ENCODE measurements around the gene BAZ2A.
"Not testable (repeated sequence)": the region's sequence is repeated elsewhere in the genome, so short reads cannot be mapped to it uniquely, and the experiment has no call there.

BAZ2A gene

GRCh38 chr12:56593909-56594621, 36.1 kb downstream of the BAZ2A start:
- DNase-seq (ENCODE audit: low spot score) = peak; percentile 52

- no peak for DNase-seq (ENCODE audit: low spot score)
These were observed 38.2 kb downstream of the BAZ2A start for GRCh38 chr12:56591961-56592360.

GRCh38 chr12:56591126-56591525, 39.0 kb downstream of the BAZ2A start:
- no peak for DNase-seq (ENCODE audit: low spot score)

GRCh38 chr12:56590237-56590830, 39.8 kb downstream of the BAZ2A start:
- no peak for DNase-seq (ENCODE audit: low spot score)

- DNase-seq (ENCODE audit: low spot score) = no peak
These were observed 40.3 kb downstream of the BAZ2A start for GRCh38 chr12:56589783-56590182.

GRCh38 chr12:56585098-56585497, 45.0 kb downstream of the BAZ2A start:
- DNase-seq (ENCODE audit: low spot score) = no peak

GRCh38 chr12:56581418-56582145, 48.5 kb downstream of the BAZ2A start:
- peak; percentile 31 for DNase-seq (ENCODE audit: low spot score)

GRCh38 chr12:56578983-56579546, 51.1 kb downstream of the BAZ2A start:
- DNase-seq (ENCODE audit: low spot score) = no peak

GRCh38 chr12:56577248-56577647, 52.9 kb downstream of the BAZ2A start:
- not testable (repeated sequence) for DNase-seq (ENCODE audit: low spot score)

- no peak for DNase-seq (ENCODE audit: low spot score)
These were observed 55.9 kb downstream of the BAZ2A start for GRCh38 chr12:56574210-56574609.

GRCh38 chr12:56572288-56572687, 57.8 kb downstream of the BAZ2A start:
- DNase-seq (ENCODE audit: low spot score) = no peak

GRCh38 chr12:56571121-56571520, 59.0 kb downstream of the BAZ2A start:
- no peak for DNase-seq (ENCODE audit: low spot score)

- no peak for DNase-seq (ENCODE audit: low spot score)
These were observed 62.0 kb downstream of the BAZ2A start for GRCh38 chr12:56568146-56568545.

- no peak for DNase-seq (ENCODE audit: low spot score)
These were observed 64.5 kb downstream of the BAZ2A start for GRCh38 chr12:56565510-56566101.

GRCh38 chr12:56551070-56551469, 79.1 kb downstream of the BAZ2A start:
- no peak for DNase-seq (ENCODE audit: low spot score)

- DNase-seq (ENCODE audit: low spot score) = no peak
These were observed 83.4 kb downstream of the BAZ2A start for GRCh38 chr12:56546680-56547079.
